ENCODE data around the gene TPPP2.

Gene TPPP2

GRCh38 chr14:21077672-21078071, 47.7 kb downstream of the TPPP2 start:
- no peak for DNase-seq (ENCODE audit: low read depth)

GRCh38 chr14:21078287-21078686, 48.3 kb downstream of the TPPP2 start:
- DNase-seq (ENCODE audit: low read depth): no peak

GRCh38 chr14:21078726-21079125, 48.7 kb downstream of the TPPP2 start:
- no peak for DNase-seq (ENCODE audit: low read depth)

- DNase-seq (ENCODE audit: low read depth): no peak
Observed at GRCh38 chr14:21081521-21082142, 51.6 kb downstream of the TPPP2 start.

Measured in amniotic epithelial cell (primary cell).